H1 (cell line): ENCODE data around the gene FGR. TPM values are rescaled to one million over a fixed set of nuclear protein-coding genes. Genes with fewer than 3 reads are reported as not detected.

Source experiments
- CTCF ChIA-PET: fragments of 300-600 bp; sonication (Branson Sonifier 250); formaldehyde crosslinking; loops from one replicate; lab custom pipeline; 2021; ENCODE audit not compliant: partially characterized antibody; lab: Charles Lee
- POLR2A ChIA-PET: fragments of 300-600 bp; sonication (Branson Sonifier 250); formaldehyde crosslinking; loops from one replicate; lab custom pipeline; 2021; ENCODE audit warnings: inconsistent platforms; ENCODE audit not compliant: partially characterized antibody; lab: Charles Lee
- DNase-seq, 2 experiments: peaks; one replicate each; pipeline versions ENCODE4 v3.0.0 to v3.0.0-alpha.2; 2010 to 2022; ENCODE audit warnings: low spot score in 2 of 2, low read depth in 1 of 2, mixed read lengths in 1 of 2
- FAIRE-seq: peaks from 2 replicates; lab custom pipeline; 2011; peaks lifted over from hg19 to GRCh38; lab: Jason Lieb, UNC
- H2AFZ ChIP-seq: 2 replicates; pipeline ENCODE4 v1.8.1; 2012; ENCODE audit warnings: low read length, inconsistent platforms
- H2AK5ac ChIP-seq: 2 replicates; pipeline ENCODE4 v1.6.1; 2013; ENCODE audit warnings: low read depth, low read length
- H2BK120ac ChIP-seq: replicated peaks from 2 replicates; pipeline ENCODE3; 2013; ENCODE audit warnings: low read depth, low read length, inconsistent platforms
- H2BK12ac ChIP-seq: 2 replicates; pipeline ENCODE4 v1.6.1; 2013; ENCODE audit warnings: low read depth, low read length
- H2BK15ac ChIP-seq: 2 replicates; pipeline ENCODE4 v1.6.1; 2013; ENCODE audit warnings: low read length
- H2BK20ac ChIP-seq: 2 replicates; pipeline ENCODE4 v1.6.1; 2013; ENCODE audit warnings: low read length
- H2BK5ac ChIP-seq: 2 replicates; pipeline ENCODE4 v1.6.1; 2013; ENCODE audit warnings: low read depth, low read length
- H3K14ac ChIP-seq: 2 replicates; pipeline ENCODE4 v1.6.1; 2013; ENCODE audit warnings: inconsistent platforms; ENCODE audit not compliant: insufficient read length
- H3K18ac ChIP-seq: 2 replicates; pipeline ENCODE4 v1.6.1; 2013; ENCODE audit warnings: low read length; ENCODE audit errors: extremely low read depth
- H3K23ac ChIP-seq: 2 replicates; pipeline ENCODE4 v1.6.1; 2013; ENCODE audit warnings: inconsistent platforms; ENCODE audit not compliant: insufficient read length
- H3K23me2 ChIP-seq: 2 replicates; pipeline ENCODE4 v1.6.1; 2013; ENCODE audit warnings: low read depth, low read length
- H3K27ac ChIP-seq: 2 replicates; pipeline ENCODE4 v1.6.1; 2011; ENCODE audit warnings: low read depth, low read length, inconsistent platforms
- H3K27me3 ChIP-seq, 4 experiments: replicated peaks in 1 of 4; 1 replicate in 1 of 4; 2 replicates in 3 of 4; pipeline versions ENCODE4 v1.6.1 to v1.8.1; 2011 to 2013; ENCODE audit warnings: low read length in 3 of 4, mild to moderate bottlenecking in 3 of 4, inconsistent platforms in 2 of 4, mixed read lengths in 2 of 4, moderate library complexity in 1 of 4; ENCODE audit not compliant: control insufficient read depth in 3 of 4, insufficient read depth in 3 of 4; ENCODE audit errors: extremely low read depth in 1 of 4
- H3K36me3 ChIP-seq, 4 experiments: 2 replicates each; pipeline versions ENCODE4 v1.6.1 to v1.8.1; 2011 to 2013; ENCODE audit warnings: mild to moderate bottlenecking in 4 of 4, low read length in 3 of 4, moderate library complexity in 2 of 4, control low read depth in 1 of 4, inconsistent platforms in 1 of 4; ENCODE audit not compliant: insufficient read depth in 4 of 4, control insufficient read depth in 2 of 4
- H3K4ac ChIP-seq: replicated peaks from 2 replicates; pipeline ENCODE3; 2013; ENCODE audit warnings: low read length, low read depth, mixed read lengths, inconsistent platforms; ENCODE audit not compliant: insufficient read length
- H3K4me1 ChIP-seq, 4 experiments: replicated peaks in 1 of 4; 1 replicate in 1 of 4; 2 replicates in 3 of 4; pipeline versions ENCODE4 v1.6.1 to v1.8.1; 2011 to 2013; ENCODE audit warnings: low read length in 3 of 4, inconsistent platforms in 2 of 4, mixed read lengths in 1 of 4; ENCODE audit not compliant: insufficient read depth in 4 of 4, control insufficient read depth in 3 of 4
- H3K4me2 ChIP-seq, 2 experiments: 2 replicates each; pipeline versions ENCODE4 v1.6.1 to v1.8.1; 2011 to 2013; ENCODE audit warnings: low read depth in 2 of 2, low read length in 2 of 2, control low read depth in 1 of 2, inconsistent platforms in 1 of 2, mild to moderate bottlenecking in 1 of 2; ENCODE audit not compliant: insufficient read depth in 1 of 2
- H3K4me3 ChIP-seq, 4 experiments: fragments of 200-600, 300-600 bp in 1 of 4; sonication (generic), shearing (Covaris generic), sonication (Bioruptor Twin) in 1 of 4; 2 replicates each; pipeline versions ENCODE4 v1.5.1 to v1.8.1; 2011 to 2016; ENCODE audit warnings: low read length in 4 of 4, low read depth in 3 of 4, control low read depth in 2 of 4, inconsistent platforms in 2 of 4, mild to moderate bottlenecking in 2 of 4, mixed read lengths in 1 of 4, moderate library complexity in 1 of 4; ENCODE audit not compliant: insufficient read depth in 2 of 4; ENCODE audit errors: extremely low read depth in 1 of 4
- H3K56ac ChIP-seq: replicated peaks from 2 replicates; pipeline ENCODE3; 2013; ENCODE audit warnings: low read depth, mild to moderate bottlenecking, mixed read lengths, low read length, inconsistent platforms; ENCODE audit not compliant: insufficient read length
- H3K79me1 ChIP-seq: 2 replicates; pipeline ENCODE4 v1.6.1; 2013; ENCODE audit warnings: low read depth, low read length, control low read depth
- H3K79me2 ChIP-seq, 2 experiments: 2 replicates each; pipeline versions ENCODE4 v1.6.1 to v1.8.1; 2012 to 2013; ENCODE audit warnings: low read length in 2 of 2, mild to moderate bottlenecking in 2 of 2, inconsistent platforms in 1 of 2; ENCODE audit not compliant: insufficient read depth in 2 of 2, control insufficient read depth in 1 of 2
- H3K9ac ChIP-seq, 4 experiments: replicated peaks in 1 of 4; 1 replicate in 1 of 4; 2 replicates in 3 of 4; pipeline versions ENCODE4 v1.6.1 to v1.8.1; 2011 to 2013; ENCODE audit warnings: low read depth in 3 of 4, low read length in 3 of 4, control low read depth in 2 of 4, mild to moderate bottlenecking in 2 of 4, moderate library complexity in 2 of 4, inconsistent platforms in 1 of 4; ENCODE audit errors: extremely low read depth in 1 of 4
- H3K9me3 ChIP-seq, 2 experiments: 2 replicates each; pipeline versions ENCODE4 v1.6.1 to v1.8.1; 2012 to 2013; ENCODE audit warnings: mild to moderate bottlenecking in 2 of 2, moderate library complexity in 2 of 2, control low read depth in 1 of 2, inconsistent platforms in 1 of 2, low read depth in 1 of 2, low read length in 1 of 2, mixed read lengths in 1 of 2; ENCODE audit not compliant: insufficient read depth in 2 of 2
- H4K20me1 ChIP-seq, 2 experiments: replicated peaks in 1 of 2; 2 replicates each; pipeline versions ENCODE3 to v1.8.1; 2011 to 2013; ENCODE audit warnings: inconsistent platforms in 2 of 2, low read length in 2 of 2, mild to moderate bottlenecking in 1 of 2; ENCODE audit not compliant: insufficient read depth in 2 of 2, control insufficient read depth in 1 of 2
- H4K5ac ChIP-seq: 2 replicates; pipeline ENCODE4 v1.6.1; 2013; ENCODE audit warnings: low read length, low read depth, mixed read lengths, inconsistent platforms; ENCODE audit not compliant: insufficient read length
- H4K8ac ChIP-seq: 2 replicates; pipeline ENCODE4 v1.8.0; 2013; ENCODE audit warnings: mild to moderate bottlenecking, moderate library complexity, low read length, inconsistent platforms; ENCODE audit not compliant: insufficient read depth; ENCODE audit errors: extremely low read depth
- H4K91ac ChIP-seq: replicated peaks from 2 replicates; pipeline ENCODE3; 2013; ENCODE audit warnings: low read length, mixed read lengths, inconsistent platforms; ENCODE audit not compliant: insufficient read length
- ASH2L ChIP-seq: fragments of 200-600, 300-600 bp; sonication (generic); IDR thresholded peaks from one replicate; pipeline ENCODE4 v1.7.1; 2017; ENCODE audit warnings: low read length
- BCL11A ChIP-seq, 2 experiments: IDR thresholded peaks; one replicate each; pipeline ENCODE4 v1.6.1; 2011; ENCODE audit warnings: low read depth in 2 of 2, low read length in 2 of 2, mild to moderate bottlenecking in 2 of 2
- EGR1 ChIP-seq: IDR thresholded peaks from 2 replicates; pipeline ENCODE4 v1.6.1; 2011; ENCODE audit warnings: low read depth, low read length, borderline replicate concordance
- EZH2 ChIP-seq: fragments of 200-600 bp; sonication (generic); IDR thresholded peaks from 2 replicates; pipeline ENCODE4 v1.7.1; 2012; ENCODE audit warnings: low read depth, mild to moderate bottlenecking, moderate library complexity, low read length, inconsistent platforms; ENCODE audit not compliant: severe bottlenecking
- FOSL1 ChIP-seq: IDR thresholded peaks from 2 replicates; pipeline ENCODE4 v1.6.1; 2011; ENCODE audit warnings: mild to moderate bottlenecking, low read depth, low read length, moderate library complexity; ENCODE audit not compliant: insufficient read depth
- KDM1A ChIP-seq: fragments of 200-600, 300-600 bp; sonication (generic); IDR thresholded peaks from 2 replicates; pipeline ENCODE4 v1.7.1; 2016; ENCODE audit warnings: mild to moderate bottlenecking, low read length, borderline replicate concordance
- MAFK ChIP-seq: IDR thresholded peaks from 2 replicates; pipeline ENCODE4 v1.6.1; 2012; ENCODE audit warnings: low read depth, mild to moderate bottlenecking, improper control_type of control experiment, low read length
- NRF1 ChIP-seq: IDR thresholded peaks from 2 replicates; pipeline ENCODE4 v1.6.1; 2011; ENCODE audit warnings: mild to moderate bottlenecking, low read depth, low read length, improper control_type of control experiment
- SAP30 ChIP-seq: fragments of 300-600 bp; sonication (generic); IDR thresholded peaks from 2 replicates; pipeline ENCODE4 v1.7.1; 2012; ENCODE audit warnings: low read length, moderate library complexity, mild to moderate bottlenecking, inconsistent platforms; ENCODE audit not compliant: insufficient read depth, insufficient replicate concordance
- WGBS, 2 experiments: shearing (Covaris generic) in 1 of 2; methylation state at CpG; one replicate each; pipeline versions ENCODE4 v1.1.6 to v1.1.7; 2013 to 2015; ENCODE audit warnings: low lambda C conversion rate in 2 of 2, mixed read lengths in 2 of 2, inconsistent platforms in 1 of 2, low coverage in 1 of 2, missing lambda C conversion rate in 1 of 2; ENCODE audit not compliant: insufficient replicate concordance in 2 of 2, insufficient coverage in 1 of 2, insufficient read length in 1 of 2; ENCODE audit errors: extremely low coverage in 1 of 2, missing lambda C conversion rate in 1 of 2; 5-methylcytosine and 5-hydroxymethylcytosine counted together
- polyA plus RNA-seq, 7 experiments: library from polyadenylated mRNA; depleted of rRNA in 3 of 7; stranded (reverse) in 5 of 7; unstranded in 2 of 7; fragments of >200 nt in 5 of 7; fragments of 200-250 nt in 2 of 7; gene quantifications; 1 replicate in 5 of 7; 2 replicates in 1 of 7; 4 replicates in 1 of 7; pipeline versions ENCODE4 v1.2.1 to v1.2.3, GENCODE V29; 2011 to 2013; ENCODE audit warnings: missing spikeins in 2 of 7, mixed read lengths in 2 of 7
- total RNA-seq: library from RNA; stranded (reverse); fragmentation: NEBNext Ultra II Directional; extraction: Animal tissue kit (Norgen Biotek cat#: 25700); gene quantifications from 2 replicates; pipeline ENCODE4 v1.2.1, GENCODE V29; 2021

The FGR gene
- total and polyA plus RNA-seq, 2 of the 8 experiments (the other 6 are each of a cell fraction or from before 2014, with no cell fraction given), result 0.22 to 0.95 TPM

DNA sequence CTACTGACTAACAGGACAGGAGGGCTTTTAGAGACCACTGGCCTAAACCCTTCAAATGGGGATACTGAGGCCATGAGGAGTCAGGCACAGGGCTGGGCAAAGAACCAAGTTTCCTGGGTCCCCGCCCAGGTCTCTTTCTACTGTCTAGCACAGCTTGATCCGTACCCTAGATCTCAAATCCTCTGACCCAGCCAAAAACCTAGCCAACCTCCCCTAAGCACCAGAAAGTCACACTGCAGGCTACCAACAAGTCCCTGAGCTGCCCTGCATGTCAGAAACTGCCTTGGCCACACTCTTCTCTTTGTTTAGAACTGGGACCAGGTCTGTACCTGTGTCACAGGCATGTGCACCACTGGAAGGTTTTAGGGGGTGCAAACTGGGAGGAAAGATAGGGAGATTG, 64.6 kb downstream of the FGR start:
- Histone ChIP-seq H3K27me3 (no peaks in the 10 kb centered on the region), H3K23ac (no peak overlapping the region), H2AFZ (no peak overlapping the region), H2BK20ac (peak overlapping the region; percentile 100), H3K14ac (no peak overlapping the region), H3K79me1 (peaks cover 8% of the 10 kb centered on the region), H2BK12ac (peak overlapping the region; percentile 100), H3K27ac (peak overlapping the region; percentile 41; the same call in 1 of the 2 replicates), H3K18ac (peak overlapping the region; percentile 99), H3K23me2 (0 out of 2 replicates have a peak, but pooled peaks cover 6% of the 10 kb centered on the region), H3K4me2 (peak overlapping the region; percentile 63 to 64), H4K91ac (peak overlapping the region; percentile 77), H3K4me1 (peaks cover 51 to 79% (median 66%) of the 10 kb centered on the region in 4 experiments), H3K4ac (peak overlapping the region; percentile 54), H3K4me3 (peak overlapping the region in 2 of 4 experiments; percentile 23 to 49; a peak in 4 of 8 replicates), H2BK120ac (peak overlapping the region; percentile 33), H3K56ac (no peak overlapping the region), H4K8ac (no peak overlapping the region), H2AK5ac (peak overlapping the region; percentile 96; the same call in 1 of the 2 replicates), H2BK5ac (peak overlapping the region; percentile 91; the same call in 1 of the 2 replicates), H4K20me1 (peaks cover 8 to 19% of the 10 kb centered on the region in 2 experiments), H2BK15ac (peak overlapping the region; percentile 89; the same call in 1 of the 2 replicates), H3K9me3 (no peaks in the 10 kb centered on the region), H3K36me3 (no peaks in the 10 kb centered on the region), H4K5ac (peak overlapping the region; percentile 43), H3K9ac (peak overlapping the region in 3 of 4 experiments; percentile 1 to 54 (median 47); a peak in 4 of 7 replicates), H3K79me2 (peaks cover 0 to 49% of the 10 kb centered on the region in 2 experiments; a peak in 2 of 4 replicates)
- CTCF ChIA-PET, result interaction anchor here (0.8 to 56.1 kb wide), 22 partner anchors 12 to 274 kb away, joined by 3 to 1807 read pairs (median 5); partner anchors contain the start of gene AHDC1
- no peak for TF ChIP-seq ASH2L
- TF ChIP-seq SAP30, result no peak
- TF ChIP-seq KDM1A, result no peak
- TF ChIP-seq BCL11A (IDR thresholded peaks at IDR 0.05; ENCODE audit: low read depth in 2 of 2, low read length in 2 of 2), result no peak
- no peak for TF ChIP-seq EGR1
- no peak for TF ChIP-seq EZH2
- no peak for TF ChIP-seq MAFK
- no peak for TF ChIP-seq NRF1
- no peak for TF ChIP-seq FOSL1
- DNase-seq (no peak), FAIRE-seq (no peak)
- 52% methylated on average over 2 of the region's 2 CpGs; no CpG with 5 or more reads in 1 of the 2 experiments for WGBS, 2 experiments
- POLR2A ChIA-PET, result interaction anchor here (0.6 to 25.0 kb wide), 19 partner anchors 5 to 247 kb away, joined by 3 to 355 read pairs (median 4); partner anchors contain the start of genes AHDC1, MAP3K6 and WASF2
